Measurements from ENCODE around the gene NBAS. TPM values are rescaled to one million over a fixed set of nuclear protein-coding genes. Genes with fewer than 3 reads are reported as not detected.
"Not testable (repeated sequence)": the region's sequence is repeated elsewhere in the genome, so short reads cannot be mapped to it uniquely, and the experiment has no call there.

Gene NBAS
- total and polyA plus RNA-seq, 2 donors (not counting 3 experiments of a cell fraction or from before 2014, with no cell fraction given): 29.4 to 43.0 TPM

- Histone ChIP-seq H3K27ac (ENCODE audit: insufficient read depth, low read depth, low read length) (no peak overlapping the region), H3K4me1 (ENCODE audit: control insufficient read depth, extremely low read depth, insufficient read depth, low read length) (peaks cover 10% of the 10 kb centered on the region), H3K79me2 (ENCODE audit: control insufficient read depth, insufficient read depth, low read length) (no peaks in the 10 kb centered on the region), H3K9me1 (replicated peaks; ENCODE audit: control insufficient read depth, extremely low read depth, insufficient read depth, low read length) (no peaks in the 10 kb centered on the region), H3K27me3 (ENCODE audit: control insufficient read depth in 2 of 2, insufficient read depth in 2 of 2, low read length in 2 of 2) (no peaks in the 10 kb centered on the region), H3K36me3 (ENCODE audit: control insufficient read depth in 2 of 2, extremely low read depth in 1 of 2, insufficient read depth in 2 of 2, low read length in 2 of 2) (peaks cover 0 to 5% of the 10 kb centered on the region in 2 experiments), H3K4me2 (ENCODE audit: insufficient read depth, low read length) (no peak overlapping the region), H3K9me3 (replicated peaks; ENCODE audit: control insufficient read depth, insufficient read depth, low read length) (no peaks in the 10 kb centered on the region), H3K4me3 (replicated peaks in 1 of 3; ENCODE audit: insufficient read depth in 1 of 3, low read depth in 1 of 3, low read length in 3 of 3) (no peak overlapping the region), H4K20me1 (replicated peaks; ENCODE audit: control insufficient read depth, extremely low read depth, insufficient read depth, low read length) (no peaks in the 10 kb centered on the region), H2AFZ (ENCODE audit: low read depth, low read length) (no peak overlapping the region), H3K9ac (replicated peaks; ENCODE audit: extremely low read depth, insufficient read depth, low read length) (no peak overlapping the region)
- POLR2A ChIA-PET: no interaction called here
- intact Hi-C loops (cut with micrococcal nuclease) (no loop called here), dilution Hi-C loops (cut with MboI; ENCODE audit: extremely low pct_ligation_motif_present, low sequenced_read_pairs) (no loop called here)
- CTCF ChIA-PET: no interaction called here
- DNase-seq (ENCODE audit: low read depth, low spot score) (no peak), FAIRE-seq (no peak)
- BruUV-seq (replicated peaks): no TSS peak
- TF ChIP-seq EZH2 (IDR thresholded peaks at IDR 0.05; ENCODE audit: borderline replicate concordance, low read depth, low read length, severe bottlenecking) (no peak), JUN (IDR thresholded peaks at IDR 0.05; ENCODE audit: borderline replicate concordance, insufficient read depth, insufficient read length, low read depth) (no peak), POLR2AphosphoS5 (IDR thresholded peaks at IDR 0.05; ENCODE audit: insufficient read depth, low read depth, low read length) (no peak), MAX (IDR thresholded peaks at IDR 0.05; ENCODE audit: insufficient read depth, insufficient read length) (no peak), POLR2A (IDR thresholded peaks at IDR 0.05; ENCODE audit: low read depth, low read length) (no peak), GATA2 (IDR thresholded peaks at IDR 0.05; ENCODE audit: insufficient read depth, insufficient read length, low read depth, low read length) (no peak), MYC (IDR thresholded peaks at IDR 0.05; ENCODE audit: low read depth, low read length) (no peak), FOS (IDR thresholded peaks at IDR 0.05; ENCODE audit: borderline replicate concordance, insufficient read depth, low read length) (no peak), CTCF (IDR thresholded peaks at IDR 0.05; ENCODE audit: extremely low read depth in 1 of 2, insufficient read depth in 1 of 2, low read depth in 1 of 2, low read length in 2 of 2) (no peak)
Observed at GRCh38 chr2:15520346-15520745, 40.8 kb downstream of the NBAS start.

DNA sequence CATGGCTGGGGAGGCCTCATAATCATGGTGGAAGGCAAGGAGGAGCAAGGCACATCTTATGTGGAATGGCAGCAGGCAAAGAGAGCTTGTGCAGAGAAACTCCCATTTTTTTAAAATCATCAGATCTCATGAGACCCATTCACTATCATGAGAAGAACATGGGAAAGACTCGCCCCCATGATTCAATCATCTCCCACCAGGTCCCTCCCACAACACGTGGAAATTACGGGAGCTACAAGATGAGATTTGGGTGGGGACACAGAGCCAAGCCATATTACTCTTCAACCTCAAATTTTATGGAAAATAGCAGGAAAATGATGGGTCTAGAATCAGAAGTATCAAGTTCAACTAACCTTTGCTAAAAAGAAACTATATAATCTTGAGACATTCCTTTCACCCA lies 42.4 kb downstream of the NBAS start:
- H3K9me1 ChIP-seq (replicated peaks; ENCODE audit: control insufficient read depth, extremely low read depth, insufficient read depth, low read length); FAIRE-seq; H3K9me3 ChIP-seq (replicated peaks; ENCODE audit: control insufficient read depth, insufficient read depth, low read length); H3K27me3 ChIP-seq (ENCODE audit: control insufficient read depth in 2 of 2, insufficient read depth in 2 of 2, low read length in 2 of 2); BruUV-seq (replicated peaks); H2AFZ ChIP-seq (ENCODE audit: low read depth, low read length); H3K4me1 ChIP-seq (ENCODE audit: control insufficient read depth, extremely low read depth, insufficient read depth, low read length); H3K79me2 ChIP-seq (ENCODE audit: control insufficient read depth, insufficient read depth, low read length); POLR2A ChIA-PET; intact Hi-C loops (cut with micrococcal nuclease); H3K4me2 ChIP-seq (ENCODE audit: insufficient read depth, low read length); dilution Hi-C loops (cut with MboI; ENCODE audit: extremely low pct_ligation_motif_present, low sequenced_read_pairs); H3K4me3 ChIP-seq (replicated peaks in 1 of 3; ENCODE audit: insufficient read depth in 1 of 3, low read depth in 1 of 3, low read length in 3 of 3); CTCF ChIA-PET; H3K9ac ChIP-seq (replicated peaks; ENCODE audit: extremely low read depth, insufficient read depth, low read length); H4K20me1 ChIP-seq (replicated peaks; ENCODE audit: control insufficient read depth, extremely low read depth, insufficient read depth, low read length); DNase-seq (ENCODE audit: low read depth, low spot score); H3K27ac ChIP-seq (ENCODE audit: insufficient read depth, low read depth, low read length); H3K36me3 ChIP-seq (ENCODE audit: control insufficient read depth in 2 of 2, extremely low read depth in 1 of 2, insufficient read depth in 2 of 2, low read length in 2 of 2): not testable (repeated sequence)

Measured in endothelial cell of umbilical vein (primary cell).